PFSK-1 (cell line): Measurements from ENCODE around the gene BRIX1.

ENCODE experiments used
- FOXP2 ChIP-seq: optimal IDR thresholded peaks from 2 replicates; pipeline ENCODE3; 2011; ENCODE audit warnings: borderline replicate concordance, control low read depth, inconsistent platforms; ENCODE audit not compliant: insufficient read depth; ENCODE audit errors: extremely low read length, extremely low read depth
- POLR2AphosphoS5 ChIP-seq: IDR thresholded peaks from 2 replicates; pipeline ENCODE4 v1.6.1; 2012; ENCODE audit warnings: low read depth, mild to moderate bottlenecking, control low read depth, low read length, moderate library complexity
- REST ChIP-seq, 2 experiments: IDR thresholded peaks; 2 replicates each; pipeline versions ENCODE4 v1.6.1 to v1.8.0; 2011 to 2012; ENCODE audit warnings: low read depth in 2 of 2, low read length in 2 of 2, control low read depth in 1 of 2, inconsistent platforms in 1 of 2, mild to moderate bottlenecking in 1 of 2, moderate library complexity in 1 of 2; ENCODE audit not compliant: insufficient read depth in 1 of 2
- SIN3A ChIP-seq: IDR thresholded peaks from 2 replicates; pipeline ENCODE4 v1.6.1; 2012; ENCODE audit warnings: mild to moderate bottlenecking, low read length, moderate library complexity, borderline replicate concordance; ENCODE audit not compliant: insufficient read depth
- TAF1 ChIP-seq: IDR thresholded peaks from 2 replicates; pipeline ENCODE4 v1.6.1; 2012; ENCODE audit warnings: low read length, control low read depth, borderline replicate concordance; ENCODE audit not compliant: insufficient read depth

The BRIX1 gene

GRCh38 chr5:34876275-34876674, 39.2 kb upstream of the BRIX1 start:
- TF ChIP-seq POLR2AphosphoS5: no peak
- TF ChIP-seq TAF1: no peak
- no peak for TF ChIP-seq SIN3A
- TF ChIP-seq FOXP2: no peak
- no peak for TF ChIP-seq REST (IDR thresholded peaks at IDR 0.05; ENCODE audit: insufficient read depth in 1 of 2, low read depth in 2 of 2, low read length in 2 of 2)

- TF ChIP-seq POLR2AphosphoS5: no peak
- no peak for TF ChIP-seq TAF1
- no peak for TF ChIP-seq FOXP2
- no peak for TF ChIP-seq REST (IDR thresholded peaks at IDR 0.05; ENCODE audit: insufficient read depth in 1 of 2, low read depth in 2 of 2, low read length in 2 of 2)
- TF ChIP-seq SIN3A: no peak
Observed at GRCh38 chr5:34881246-34881645, 34.3 kb upstream of the BRIX1 start.

- TF ChIP-seq POLR2AphosphoS5 (no peak), TAF1 (no peak), FOXP2 (no peak), SIN3A (no peak)
Observed at GRCh38 chr5:34886392-34887119, 29.0 kb upstream of the BRIX1 start.

GRCh38 chr5:34889394-34889793, 26.1 kb upstream of the BRIX1 start:
- TF ChIP-seq REST (IDR thresholded peaks at IDR 0.05; ENCODE audit: insufficient read depth in 1 of 2, low read depth in 2 of 2, low read length in 2 of 2) (no peak), FOXP2 (no peak), TAF1 (no peak), SIN3A (no peak), POLR2AphosphoS5 (no peak)

GRCh38 chr5:34891981-34892380, 23.5 kb upstream of the BRIX1 start:
- TF ChIP-seq REST (IDR thresholded peaks at IDR 0.05; ENCODE audit: insufficient read depth in 1 of 2, low read depth in 2 of 2, low read length in 2 of 2): no peak
- no peak for TF ChIP-seq POLR2AphosphoS5
- TF ChIP-seq SIN3A: no peak; the same call in 1 of the 2 replicates
- TF ChIP-seq TAF1: no peak
- no peak for TF ChIP-seq FOXP2
